Activated naive CD8-positive, alpha-beta T cell (primary cell): Measurements from ENCODE around the gene TOMM6.

Source experiments
- H3K27ac Mint-ChIP-seq: one replicate; pipeline ENCODE4 v1.8.0; 2021; ENCODE audit warnings: mixed read lengths
- H3K27me3 Mint-ChIP-seq: one replicate; pipeline ENCODE4 v1.8.0; 2021; ENCODE audit warnings: mixed read lengths
- H3K36me3 Mint-ChIP-seq: one replicate; pipeline ENCODE4 v1.8.0; 2021; ENCODE audit warnings: mixed read lengths
- H3K4me1 Mint-ChIP-seq: one replicate; pipeline ENCODE4 v1.8.0; 2021; ENCODE audit warnings: low read depth, mixed read lengths
- H3K4me3 Mint-ChIP-seq: one replicate; pipeline ENCODE4 v1.8.0; 2021; ENCODE audit warnings: mild to moderate bottlenecking, mixed read lengths
- H3K9me3 Mint-ChIP-seq: one replicate; pipeline ENCODE4 v1.8.0; 2021; ENCODE audit warnings: low read depth, mixed read lengths

The TOMM6 gene

GRCh38 chr6:41821266-41821665 is 33.8 kb downstream of the TOMM6 start:
- H3K27ac Mint-ChIP-seq: no peak overlapping the region

GRCh38 chr6:41822021-41822420 is 34.5 kb downstream of the TOMM6 start:
- Mint-ChIP-seq H3K27me3 (no peaks in the 10 kb centered on the region), H3K4me1 (no peaks in the 10 kb centered on the region), H3K27ac (no peak overlapping the region), H3K9me3 (no peaks in the 10 kb centered on the region), H3K36me3 (no peaks in the 10 kb centered on the region), H3K4me3 (no peak overlapping the region)

More at GRCh38 chr6:41821266-41821665, 33.8 kb downstream of the TOMM6 start:
- no peaks in the 10 kb centered on the region for H3K9me3 Mint-ChIP-seq
- H3K4me1 Mint-ChIP-seq: no peaks in the 10 kb centered on the region
- H3K36me3 Mint-ChIP-seq: no peaks in the 10 kb centered on the region
- no peaks in the 10 kb centered on the region for H3K27me3 Mint-ChIP-seq
- no peak overlapping the region for H3K4me3 Mint-ChIP-seq

GRCh38 chr6:41823178-41823577 is 35.7 kb downstream of the TOMM6 start:
- Mint-ChIP-seq H3K4me3 (no peak overlapping the region), H3K4me1 (no peaks in the 10 kb centered on the region), H3K27me3 (no peaks in the 10 kb centered on the region), H3K27ac (no peak overlapping the region), H3K36me3 (no peaks in the 10 kb centered on the region), H3K9me3 (no peaks in the 10 kb centered on the region)

- no peaks in the 10 kb centered on the region for H3K9me3 Mint-ChIP-seq
- H3K36me3 Mint-ChIP-seq: no peaks in the 10 kb centered on the region
- H3K4me3 Mint-ChIP-seq: no peak overlapping the region
- no peaks in the 10 kb centered on the region for H3K4me1 Mint-ChIP-seq
- H3K27me3 Mint-ChIP-seq: no peaks in the 10 kb centered on the region
- no peak overlapping the region for H3K27ac Mint-ChIP-seq
These were observed 37.4 kb downstream of the TOMM6 start for GRCh38 chr6:41824571-41825569.

- no peaks in the 10 kb centered on the region for H3K27me3 Mint-ChIP-seq
These were observed 39.0 kb downstream of the TOMM6 start for GRCh38 chr6:41826343-41827022.

GRCh38 chr6:41832263-41832662 is 44.8 kb downstream of the TOMM6 start:
- peaks cover 6% of the 10 kb centered on the region for H3K36me3 Mint-ChIP-seq
- H3K9me3 Mint-ChIP-seq: no peaks in the 10 kb centered on the region
- no peaks in the 10 kb centered on the region for H3K27me3 Mint-ChIP-seq
- H3K4me1 Mint-ChIP-seq: peaks cover 6% of the 10 kb centered on the region
- H3K27ac Mint-ChIP-seq: no peak overlapping the region
- no peak overlapping the region for H3K4me3 Mint-ChIP-seq

More at GRCh38 chr6:41826343-41827022, 39.0 kb downstream of the TOMM6 start:
- no peak overlapping the region for H3K27ac Mint-ChIP-seq
- H3K9me3 Mint-ChIP-seq: no peaks in the 10 kb centered on the region
- no peaks in the 10 kb centered on the region for H3K4me1 Mint-ChIP-seq
- no peak overlapping the region for H3K4me3 Mint-ChIP-seq
- H3K36me3 Mint-ChIP-seq: peaks cover under 1% of the 10 kb centered on the region

GRCh38 chr6:41836022-41836659 is 48.6 kb downstream of the TOMM6 start:
- no peak overlapping the region for H3K4me3 Mint-ChIP-seq

GRCh38 chr6:41836660-41837052 is 49.2 kb downstream of the TOMM6 start:
- Mint-ChIP-seq H3K4me3 (no peak overlapping the region), H3K27ac (no peak overlapping the region), H3K27me3 (no peaks in the 10 kb centered on the region), H3K36me3 (peaks cover 4% of the 10 kb centered on the region), H3K4me1 (peaks cover 6% of the 10 kb centered on the region), H3K9me3 (no peaks in the 10 kb centered on the region)

More at GRCh38 chr6:41836022-41836659, 48.6 kb downstream of the TOMM6 start:
- Mint-ChIP-seq H3K9me3 (no peaks in the 10 kb centered on the region), H3K27me3 (no peaks in the 10 kb centered on the region), H3K4me1 (peaks cover 6% of the 10 kb centered on the region), H3K27ac (no peak overlapping the region), H3K36me3 (peaks cover 6% of the 10 kb centered on the region)
